Kidney (tissue), 14 donors: ENCODE data around the gene INTS1. TPM values are rescaled to one million over a fixed set of nuclear protein-coding genes. Genes with fewer than 3 reads are reported as not detected.

Experiments used
- DNase-seq, 5 donors: peaks; one replicate each; pipeline ENCODE4 v3.0.0-alpha.2; 2013 to 2020
- FAIRE-seq: peaks from 2 replicates; lab custom pipeline; 2012; peaks lifted over from hg19 to GRCh38; lab: Jason Lieb, UNC
- H3K27ac ChIP-seq, 2 donors: one replicate each; pipeline ENCODE4 v1.7.0; 2013; ENCODE audit warnings: low read depth in 2 of 2, low read length in 2 of 2, inconsistent platforms in 1 of 2
- H3K27me3 ChIP-seq: one replicate; pipeline ENCODE4 v1.7.1; 2013; ENCODE audit warnings: low read length, inconsistent platforms; ENCODE audit not compliant: control insufficient read depth, insufficient read depth
- H3K36me3 ChIP-seq, 3 donors: one replicate each; pipeline versions ENCODE4 v1.7.0 to v1.7.1; 2013; ENCODE audit warnings: low read length in 3 of 3, control low read depth in 1 of 3, inconsistent platforms in 1 of 3; ENCODE audit not compliant: insufficient read depth in 3 of 3, control insufficient read depth in 2 of 3
- H3K4me1 ChIP-seq, 3 donors: one replicate each; pipeline versions ENCODE4 v1.7.0 to v1.7.1; 2013; ENCODE audit warnings: low read length in 3 of 3, inconsistent platforms in 1 of 3, low read depth in 1 of 3; ENCODE audit not compliant: control insufficient read depth in 2 of 3, insufficient read depth in 2 of 3
- H3K4me3 ChIP-seq, 3 donors: one replicate each; pipeline versions ENCODE4 v1.7.0 to v1.8.1; 2013; ENCODE audit warnings: low read length in 3 of 3, control low read depth in 1 of 3, inconsistent platforms in 1 of 3
- H3K9ac ChIP-seq, 3 donors: one replicate each; pipeline versions ENCODE4 v1.7.0 to v1.7.1; 2013; ENCODE audit warnings: low read length in 3 of 3, control low read depth in 1 of 3, inconsistent platforms in 1 of 3
- H3K9me3 ChIP-seq, 3 donors: one replicate each; pipeline versions ENCODE4 v1.7.0 to v1.7.1; 2013; ENCODE audit warnings: low read length in 3 of 3, control low read depth in 1 of 3, inconsistent platforms in 1 of 3; ENCODE audit not compliant: control insufficient read depth in 2 of 3, insufficient read depth in 1 of 3
- intact Hi-C: fragments of 100-400 bp; cut with DNase I; formaldehyde crosslinking; loops from one replicate; pipeline ENCODE4 v1.11.1; 2022
- polyA plus RNA-seq: library from polyadenylated mRNA; stranded (reverse); fragments of 350-450 nt; fragmentation: Illumina TruSeq; extraction: RNeasy Lipid Tissue Mini Kit (QIAGEN cat#74804); gene quantifications from one replicate; pipeline ENCODE4 v1.2.3, GENCODE V29; 2014; ENCODE audit warnings: low read depth, low replicate concordance; ENCODE audit not compliant: insufficient read depth
- total RNA-seq: library from RNA; stranded (reverse); fragmentation: NEBNext Ultra II Directional; extraction: Animal tissue kit (Norgen Biotek cat#: 25700); gene quantifications from one replicate; pipeline ENCODE4 v1.2.1, GENCODE V29; 2021
- TF ChIP-seq, protein P1 (sequence below): IDR thresholded peaks from 3 replicates; pipeline ENCODE4 v1.5.1; 2012; ENCODE audit warnings: mild to moderate bottlenecking, moderate library complexity, borderline replicate concordance; ENCODE audit not compliant: insufficient read depth; ENCODE audit errors: extremely low read depth
- donor health status: control.
- donor health status: control.
- donor health status: control.
- donor health status: control.
- donor health status: control.
- donor health status: DM: yes; HTN: yes; CAD: no.
- donor health status: Normal renal cell carcinoma (clear cell type).

INTS1 gene
- total and polyA plus RNA-seq, 2 donors from 2014 or later, result 62.8 to 91.3 TPM

DNA sequence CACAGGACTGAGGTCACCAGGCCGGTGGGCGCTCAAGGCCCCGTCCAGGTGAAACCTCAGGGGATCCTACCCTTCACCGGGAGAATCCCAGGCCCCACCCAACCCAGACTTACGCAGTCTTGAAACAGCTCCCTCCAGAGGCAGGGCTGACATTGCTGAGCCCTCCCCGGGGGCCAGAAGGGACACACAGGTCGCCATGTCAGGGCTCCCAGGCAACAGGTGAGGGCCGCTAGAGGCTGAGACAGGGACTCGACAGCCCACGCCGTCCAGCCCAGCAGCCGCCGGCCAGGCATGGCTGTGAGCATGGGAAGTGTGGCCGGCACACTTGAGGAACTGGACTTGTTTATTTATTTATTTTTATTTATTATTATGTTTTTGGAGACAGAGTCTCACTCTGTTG is 55.2 kb downstream of the INTS1 start:
- no peaks in the 10 kb centered on the region for H3K36me3 ChIP-seq
- intact Hi-C loops, result no loop called here

DNA sequence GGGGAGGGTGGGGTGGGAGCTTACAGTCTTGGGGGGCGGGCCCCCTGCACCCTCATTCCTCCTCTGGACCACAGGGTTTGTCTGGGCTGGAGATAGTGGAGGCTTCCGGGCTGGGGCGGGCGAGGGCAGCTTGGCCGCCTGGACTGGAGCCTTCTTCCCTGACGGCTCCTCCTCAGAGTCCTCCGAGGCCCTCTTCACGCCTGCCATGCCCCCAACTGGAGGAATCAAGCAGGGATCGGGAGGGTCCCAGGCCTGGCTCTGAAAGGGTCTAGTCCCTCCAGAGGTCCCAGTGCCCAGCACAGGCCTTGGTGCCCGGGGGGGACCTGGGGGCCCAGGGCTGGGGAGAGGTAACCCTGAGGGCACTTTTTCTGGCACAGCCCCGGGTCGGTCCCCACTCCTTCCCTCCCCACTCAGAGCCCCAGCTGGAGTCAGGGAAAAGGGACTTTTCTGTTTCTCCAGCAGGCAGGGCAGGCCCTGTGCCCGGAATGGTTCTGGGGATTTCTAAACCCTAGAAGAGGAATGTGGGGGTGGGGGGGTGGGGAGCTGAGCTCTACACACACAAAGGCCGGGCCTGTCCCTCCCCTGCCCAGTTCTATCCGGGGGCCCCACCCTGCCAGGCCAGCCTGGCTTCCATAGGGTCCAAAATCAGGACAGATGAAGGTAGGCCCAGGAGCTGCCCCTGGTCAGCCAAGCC is 56.5 kb downstream of the INTS1 start:
- intact Hi-C loops, result no loop called here
- Histone ChIP-seq H3K9ac (no peak overlapping the region), H3K4me3 (no peak overlapping the region), H3K9me3 (no peaks in the 10 kb centered on the region), H3K4me1 (peaks cover 0 to 3% (median 0%) of the 10 kb centered on the region in 3 donors), H3K27ac (no peak overlapping the region), H3K36me3 (no peaks in the 10 kb centered on the region), H3K27me3 (no peaks in the 10 kb centered on the region)
- FAIRE-seq (no peak), DNase-seq (no peak)
- TF ChIP-seq, protein P1, sequence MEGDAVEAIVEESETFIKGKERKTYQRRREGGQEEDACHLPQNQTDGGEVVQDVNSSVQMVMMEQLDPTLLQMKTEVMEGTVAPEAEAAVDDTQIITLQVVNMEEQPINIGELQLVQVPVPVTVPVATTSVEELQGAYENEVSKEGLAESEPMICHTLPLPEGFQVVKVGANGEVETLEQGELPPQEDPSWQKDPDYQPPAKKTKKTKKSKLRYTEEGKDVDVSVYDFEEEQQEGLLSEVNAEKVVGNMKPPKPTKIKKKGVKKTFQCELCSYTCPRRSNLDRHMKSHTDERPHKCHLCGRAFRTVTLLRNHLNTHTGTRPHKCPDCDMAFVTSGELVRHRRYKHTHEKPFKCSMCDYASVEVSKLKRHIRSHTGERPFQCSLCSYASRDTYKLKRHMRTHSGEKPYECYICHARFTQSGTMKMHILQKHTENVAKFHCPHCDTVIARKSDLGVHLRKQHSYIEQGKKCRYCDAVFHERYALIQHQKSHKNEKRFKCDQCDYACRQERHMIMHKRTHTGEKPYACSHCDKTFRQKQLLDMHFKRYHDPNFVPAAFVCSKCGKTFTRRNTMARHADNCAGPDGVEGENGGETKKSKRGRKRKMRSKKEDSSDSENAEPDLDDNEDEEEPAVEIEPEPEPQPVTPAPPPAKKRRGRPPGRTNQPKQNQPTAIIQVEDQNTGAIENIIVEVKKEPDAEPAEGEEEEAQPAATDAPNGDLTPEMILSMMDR, result no peak

More for the DNA sequence above, 55.2 kb downstream of the INTS1 start:
- H3K27me3 ChIP-seq, result no peaks in the 10 kb centered on the region
- FAIRE-seq (no peak), DNase-seq (no peak)
- H3K27ac ChIP-seq, result no peak overlapping the region
- TF ChIP-seq, protein P1, result no peak
- H3K9ac ChIP-seq, result no peak overlapping the region
- no peak overlapping the region for H3K4me3 ChIP-seq
- no peaks in the 10 kb centered on the region for H3K9me3 ChIP-seq
- peaks cover 0 to 6% (median 0%) of the 10 kb centered on the region in 3 donors for H3K4me1 ChIP-seq

DNA sequence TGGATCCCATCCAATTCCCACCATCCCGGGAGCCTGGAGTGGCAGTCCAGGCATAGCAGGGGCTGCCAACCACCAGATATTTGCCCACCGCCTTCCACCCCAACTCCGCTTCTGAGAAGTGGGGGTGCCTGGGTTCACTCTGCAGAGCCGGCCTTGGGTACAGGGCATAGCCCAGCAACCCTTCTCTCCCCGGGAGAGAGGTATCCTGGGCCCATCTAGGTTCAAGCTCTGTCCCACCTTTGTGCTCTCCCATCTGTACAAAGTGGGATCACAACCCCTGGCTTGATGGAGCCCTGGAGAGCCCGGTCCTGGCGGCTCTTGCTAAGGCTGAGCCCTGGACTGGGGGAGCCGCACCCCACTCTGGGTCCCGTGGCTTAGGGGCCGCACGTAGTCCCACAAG is 57.1 kb downstream of the INTS1 start:
- no peak overlapping the region for H3K4me3 ChIP-seq
- H3K27ac ChIP-seq, result no peak overlapping the region
- no peaks in the 10 kb centered on the region for H3K9me3 ChIP-seq
- no peaks in the 10 kb centered on the region for H3K27me3 ChIP-seq
- DNase-seq, result no peak
- TF ChIP-seq, protein P1, result no peak
- no peak overlapping the region for H3K9ac ChIP-seq
- peaks cover 0 to 1% (median 0%) of the 10 kb centered on the region in 3 donors for H3K4me1 ChIP-seq
- no peaks in the 10 kb centered on the region for H3K36me3 ChIP-seq
- no peak for FAIRE-seq
- intact Hi-C loops, result no loop called here
